GM12875 (cell line): ENCODE measurements around the gene BCLAF1.

Source experiments
- H3K4me3 ChIP-seq: one replicate; pipeline ENCODE4 v1.5.1; 2011; ENCODE audit warnings: low read depth, low read length, control low read depth
- CTCF ChIP-seq: IDR thresholded peaks from 2 replicates; pipeline ENCODE4 v1.5.1; 2011; ENCODE audit warnings: low read depth, mild to moderate bottlenecking, control low read depth, inconsistent platforms, low read length, moderate library complexity, borderline replicate concordance; ENCODE audit not compliant: insufficient read depth

The BCLAF1 gene

GRCh38 chr6:136333824-136334464 lies 44.3 kb upstream of the BCLAF1 start:
- no peak overlapping the region for H3K4me3 ChIP-seq
- TF ChIP-seq CTCF: no peak

- TF ChIP-seq CTCF: no peak
- no peak overlapping the region for H3K4me3 ChIP-seq
These were observed 41.8 kb upstream of the BCLAF1 start for GRCh38 chr6:136331461-136331860.

DNA sequence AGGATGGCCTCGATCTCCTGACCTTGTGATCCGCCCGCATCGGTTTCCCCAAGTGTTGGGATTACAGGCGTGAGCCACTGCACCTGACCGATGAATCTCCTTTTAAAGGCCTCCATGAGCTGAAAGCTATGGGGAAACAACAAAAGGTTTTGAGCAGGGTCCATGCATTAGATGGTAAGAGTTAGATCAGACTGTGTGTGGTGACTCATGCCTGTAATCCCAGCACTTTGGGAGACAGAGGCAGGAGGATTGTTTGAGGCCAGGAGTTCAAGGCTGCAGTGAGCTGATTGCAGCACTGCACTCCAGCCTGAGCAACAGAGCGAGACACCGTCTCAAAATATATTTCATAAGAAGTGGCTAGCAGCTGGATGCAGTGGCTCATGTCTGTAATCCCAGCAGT lies 41.0 kb upstream of the BCLAF1 start:
- no peak for TF ChIP-seq CTCF
- no peak overlapping the region for H3K4me3 ChIP-seq

- no peak overlapping the region for H3K4me3 ChIP-seq
- no peak for TF ChIP-seq CTCF
These were observed 36.5 kb upstream of the BCLAF1 start for GRCh38 chr6:136326038-136326553.

- no peak overlapping the region for H3K4me3 ChIP-seq
- no peak for TF ChIP-seq CTCF
These were observed 35.2 kb upstream of the BCLAF1 start for GRCh38 chr6:136324686-136325380.

GRCh38 chr6:136323431-136324112 lies 33.9 kb upstream of the BCLAF1 start:
- no peak overlapping the region for H3K4me3 ChIP-seq
- TF ChIP-seq CTCF: no peak
